Upper lobe of right lung (tissue), 1 donor: ENCODE results near the gene SULT1C2. TPM values are rescaled to one million over a fixed set of nuclear protein-coding genes. Genes with fewer than 3 reads are reported as not detected.
"Not testable (repeated sequence)": the region's sequence is repeated elsewhere in the genome, so short reads cannot be mapped to it uniquely, and the experiment has no call there.

Experiments
- ATAC-seq: fragments of 200-7000 bp; cut with Tn5 transposase; one replicate; pipeline ENCODE4 v1.9.1; 2020; ENCODE audit warnings: mild to moderate bottlenecking, moderate library complexity
- DNase-seq: peaks from one replicate; pipeline ENCODE4 v3.0.0-alpha.2; 2020
- H3K27ac ChIP-seq: fragments of 200-600 bp; one replicate; pipeline ENCODE4 v1.8.0; 2022
- H3K27me3 ChIP-seq: fragments of 200-600 bp; one replicate; pipeline ENCODE4 v1.8.0; 2022; ENCODE audit warnings: mild to moderate bottlenecking
- H3K36me3 ChIP-seq: fragments of 200-600 bp; one replicate; pipeline ENCODE4 v1.8.0; 2022
- H3K4me1 ChIP-seq: fragments of 200-600 bp; one replicate; pipeline ENCODE4 v1.8.0; 2022
- H3K4me3 ChIP-seq: fragments of 200-600 bp; one replicate; pipeline ENCODE4 v1.8.0; 2022; ENCODE audit warnings: mild to moderate bottlenecking
- H3K9me3 ChIP-seq: fragments of 200-600 bp; one replicate; pipeline ENCODE4 v1.8.0; 2022
- intact Hi-C: fragments of 100-400 bp; cut with DNase I; formaldehyde crosslinking; loops from one replicate; pipeline ENCODE4 v1.11.0; 2022
- total RNA-seq: library from RNA; stranded (reverse); fragmentation: NEBNext Ultra II Directional; extraction: Animal tissue kit (Norgen Biotek cat#: 25700); gene quantifications from one replicate; pipeline ENCODE4 v1.2.1, GENCODE V29; 2021
- TF ChIP-seq, protein P1 (sequence below): fragments of 200-600 bp; IDR thresholded peaks from one replicate; pipeline ENCODE4 v1.8.0; 2022; ENCODE audit warnings: antibody characterized with exemption
- donor health status: DM: no; HTN: yes; CAD: no; lungs with severe emphysema.

SULT1C2 gene
- total RNA-seq, 1 donor from 2014 or later: 5.8 TPM

GRCh38 chr2:108278631-108279030 lies 10.1 kb upstream of the SULT1C2 start:
- H3K4me1 ChIP-seq: no peaks in the 10 kb centered on the region
- H3K27me3 ChIP-seq: no peaks in the 10 kb centered on the region
- no peaks in the 10 kb centered on the region for H3K36me3 ChIP-seq
- ATAC-seq (no peak), DNase-seq (no peak)
- no peak overlapping the region for H3K27ac ChIP-seq
- TF ChIP-seq, protein P1, sequence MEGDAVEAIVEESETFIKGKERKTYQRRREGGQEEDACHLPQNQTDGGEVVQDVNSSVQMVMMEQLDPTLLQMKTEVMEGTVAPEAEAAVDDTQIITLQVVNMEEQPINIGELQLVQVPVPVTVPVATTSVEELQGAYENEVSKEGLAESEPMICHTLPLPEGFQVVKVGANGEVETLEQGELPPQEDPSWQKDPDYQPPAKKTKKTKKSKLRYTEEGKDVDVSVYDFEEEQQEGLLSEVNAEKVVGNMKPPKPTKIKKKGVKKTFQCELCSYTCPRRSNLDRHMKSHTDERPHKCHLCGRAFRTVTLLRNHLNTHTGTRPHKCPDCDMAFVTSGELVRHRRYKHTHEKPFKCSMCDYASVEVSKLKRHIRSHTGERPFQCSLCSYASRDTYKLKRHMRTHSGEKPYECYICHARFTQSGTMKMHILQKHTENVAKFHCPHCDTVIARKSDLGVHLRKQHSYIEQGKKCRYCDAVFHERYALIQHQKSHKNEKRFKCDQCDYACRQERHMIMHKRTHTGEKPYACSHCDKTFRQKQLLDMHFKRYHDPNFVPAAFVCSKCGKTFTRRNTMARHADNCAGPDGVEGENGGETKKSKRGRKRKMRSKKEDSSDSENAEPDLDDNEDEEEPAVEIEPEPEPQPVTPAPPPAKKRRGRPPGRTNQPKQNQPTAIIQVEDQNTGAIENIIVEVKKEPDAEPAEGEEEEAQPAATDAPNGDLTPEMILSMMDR: no peak
- H3K9me3 ChIP-seq: no peaks in the 10 kb centered on the region
- no peak overlapping the region for H3K4me3 ChIP-seq
- intact Hi-C loops: no loop called here

- DNase-seq: no peak
- no peak for ATAC-seq
- H3K27me3 ChIP-seq: no peaks in the 10 kb centered on the region
- TF ChIP-seq, protein P1: no peak
- intact Hi-C loops: no loop called here
- H3K4me3 ChIP-seq: no peak overlapping the region
- no peaks in the 10 kb centered on the region for H3K36me3 ChIP-seq
- H3K27ac ChIP-seq: no peak overlapping the region
- H3K4me1 ChIP-seq: no peaks in the 10 kb centered on the region
- no peaks in the 10 kb centered on the region for H3K9me3 ChIP-seq
Measured at GRCh38 chr2:108279468-108279867, 9.2 kb upstream of the SULT1C2 start.

- Histone ChIP-seq H3K36me3 (no peaks in the 10 kb centered on the region), H3K4me1 (no peaks in the 10 kb centered on the region), H3K9me3 (no peaks in the 10 kb centered on the region), H3K27me3 (no peaks in the 10 kb centered on the region), H3K27ac (no peak overlapping the region), H3K4me3 (no peak overlapping the region)
- TF ChIP-seq, protein P1: no peak
- DNase-seq (no peak), ATAC-seq (no peak)
- intact Hi-C loops: no loop called here
Measured at GRCh38 chr2:108280466-108280865, 8.2 kb upstream of the SULT1C2 start.

- H3K9me3 ChIP-seq, H3K27me3 ChIP-seq, H3K4me1 ChIP-seq, intact Hi-C loops, H3K36me3 ChIP-seq, DNase-seq, ATAC-seq, H3K27ac ChIP-seq, H3K4me3 ChIP-seq: not testable (repeated sequence)
Measured at GRCh38 chr2:108284566-108284965, 4.1 kb upstream of the SULT1C2 start.

GRCh38 chr2:108285616-108286015 lies 3.1 kb upstream of the SULT1C2 start:
- intact Hi-C loops: no loop called here
- no peaks in the 10 kb centered on the region for H3K4me1 ChIP-seq
- H3K4me3 ChIP-seq: no peak overlapping the region
- no peak for DNase-seq
- no peaks in the 10 kb centered on the region for H3K9me3 ChIP-seq
- TF ChIP-seq, protein P1: no peak
- no peaks in the 10 kb centered on the region for H3K27me3 ChIP-seq
- no peak overlapping the region for H3K27ac ChIP-seq
- no peaks in the 10 kb centered on the region for H3K36me3 ChIP-seq
- no peak for ATAC-seq

GRCh38 chr2:108287169-108287568 lies 1.5 kb upstream of the SULT1C2 start:
- Histone ChIP-seq H3K27ac (no peak overlapping the region), H3K4me3 (no peak overlapping the region), H3K27me3 (no peaks in the 10 kb centered on the region), H3K9me3 (no peaks in the 10 kb centered on the region), H3K4me1 (no peaks in the 10 kb centered on the region), H3K36me3 (no peaks in the 10 kb centered on the region)
- ATAC-seq (no peak), DNase-seq (no peak)
- TF ChIP-seq, protein P1: no peak
- intact Hi-C loops: no loop called here
